Epidermal melanocyte (primary cell): ENCODE measurements around the gene SYDE2.
A peak's percentile ranks its signal among the peaks of the same experiment; 100 is the strongest.
"Not testable (repeated sequence)": the region's sequence is repeated elsewhere in the genome, so short reads cannot be mapped to it uniquely, and the experiment has no call there.

Source experiments
- DNase-seq: peaks from one replicate; pipeline ENCODE4 v3.0.0; 2011; ENCODE audit warnings: low spot score; ENCODE audit not compliant: insufficient read length

The SYDE2 gene

GRCh38 chr1:85219853-85220610 is 19.2 kb upstream of the SYDE2 start:
- no peak for DNase-seq

GRCh38 chr1:85216697-85217096 is 15.9 kb upstream of the SYDE2 start:
- DNase-seq: no peak

- no peak for DNase-seq
Measured at GRCh38 chr1:85214654-85215053, 13.8 kb upstream of the SYDE2 start.

GRCh38 chr1:85208488-85208887 is 7.7 kb upstream of the SYDE2 start:
- no peak for DNase-seq

- DNase-seq: no peak
Measured at GRCh38 chr1:85203573-85204171, 2.9 kb upstream of the SYDE2 start.

- no peak for DNase-seq
Measured at GRCh38 chr1:85202864-85203255, 2.0 kb upstream of the SYDE2 start.

GRCh38 chr1:85202092-85202863 is 1.5 kb upstream of the SYDE2 start:
- DNase-seq: no peak

GRCh38 chr1:85201340-85202091 is 700 bp upstream of the SYDE2 start:
- DNase-seq: peak; percentile 72

- no peak for DNase-seq
Measured at GRCh38 chr1:85199667-85200462, 951 bp downstream of the SYDE2 start.

- DNase-seq: no peak
Measured at GRCh38 chr1:85198864-85199263, 2.0 kb downstream of the SYDE2 start.

- no peak for DNase-seq
Measured at GRCh38 chr1:85196358-85196757, 4.5 kb downstream of the SYDE2 start.

- no peak for DNase-seq
Measured at GRCh38 chr1:85195703-85196102, 5.1 kb downstream of the SYDE2 start.

GRCh38 chr1:85192129-85192528 is 8.7 kb downstream of the SYDE2 start:
- not testable (repeated sequence) for DNase-seq

GRCh38 chr1:85189120-85189519 is 11.7 kb downstream of the SYDE2 start:
- DNase-seq: no peak

GRCh38 chr1:85188530-85188929 is 12.3 kb downstream of the SYDE2 start:
- peak; percentile 20 for DNase-seq

- not testable (repeated sequence) for DNase-seq
Measured at GRCh38 chr1:85187021-85187420, 13.8 kb downstream of the SYDE2 start.

GRCh38 chr1:85184245-85184644 is 16.6 kb downstream of the SYDE2 start:
- DNase-seq: no peak

GRCh38 chr1:85182700-85183099 is 18.1 kb downstream of the SYDE2 start:
- DNase-seq: no peak

- no peak for DNase-seq
Measured at GRCh38 chr1:85180869-85181268, 19.9 kb downstream of the SYDE2 start.

GRCh38 chr1:85179522-85179921 is 21.3 kb downstream of the SYDE2 start:
- DNase-seq: no peak

GRCh38 chr1:85178396-85178795 is 22.4 kb downstream of the SYDE2 start:
- DNase-seq: no peak
